Mucosa of descending colon (tissue), 3 donors: ENCODE results near the gene SLC7A14. TPM values are rescaled to one million over a fixed set of nuclear protein-coding genes. Genes with fewer than 3 reads are reported as not detected.

Experiments used
- ATAC-seq: fragments of 200-7000 bp; cut with Tn5 transposase; one replicate; pipeline ENCODE4 v1.9.1; 2020; ENCODE audit warnings: mild to moderate bottlenecking, moderate library complexity
- DNase-seq, 3 donors: peaks; one replicate each; pipeline ENCODE4 v3.0.0-alpha.2; 2020
- H3K36me3 ChIP-seq: fragments of 200-600 bp; one replicate; pipeline ENCODE4 v1.8.0; 2021; ENCODE audit warnings: low read depth, mild to moderate bottlenecking
- H3K4me1 ChIP-seq: fragments of 200-600 bp; one replicate; pipeline ENCODE4 v1.8.0; 2021; ENCODE audit warnings: low read depth, mild to moderate bottlenecking
- H3K4me3 ChIP-seq: fragments of 200-600 bp; one replicate; pipeline ENCODE4 v1.8.0; 2021; ENCODE audit warnings: mild to moderate bottlenecking
- H3K9me3 ChIP-seq: fragments of 200-600 bp; one replicate; pipeline ENCODE4 v1.8.0; 2021; ENCODE audit warnings: mild to moderate bottlenecking
- intact Hi-C, 2 donors: fragments of 100-400 bp; cut with DNase I in 1 of 2; cut with micrococcal nuclease in 1 of 2; formaldehyde crosslinking; loops; one replicate each; pipeline versions ENCODE4 v1.11.0 to v1.11.1; 2022; cut with DNase I, micrococcal nuclease
- total RNA-seq, 3 donors: library from RNA; stranded (reverse); fragmentation: NEBNext Ultra II Directional in 2 of 3; extraction: Animal tissue kit (Norgen Biotek cat#: 25700) in 2 of 3; gene quantifications; one replicate each; pipeline versions ENCODE4 v1.2.1 to v1.2.4, GENCODE V29; 2021 to 2023
- TF ChIP-seq, protein P1 (sequence below): fragments of 200-600 bp; IDR thresholded peaks from one replicate; pipeline ENCODE4 v1.8.0; 2022; ENCODE audit warnings: antibody characterized with exemption, mild to moderate bottlenecking
- donor health status: DM: no; HTN: no; CAD: no; lungs with moderate emphysema.
- donor health status: DM: no; HTN: no; CAD: no.
- donor health status: DM: no; HTN: yes; CAD: no.

The SLC7A14 gene
- total RNA-seq, 3 donors from 2014 or later: 0.26 to 2.9 (median 0.29) TPM

DNA sequence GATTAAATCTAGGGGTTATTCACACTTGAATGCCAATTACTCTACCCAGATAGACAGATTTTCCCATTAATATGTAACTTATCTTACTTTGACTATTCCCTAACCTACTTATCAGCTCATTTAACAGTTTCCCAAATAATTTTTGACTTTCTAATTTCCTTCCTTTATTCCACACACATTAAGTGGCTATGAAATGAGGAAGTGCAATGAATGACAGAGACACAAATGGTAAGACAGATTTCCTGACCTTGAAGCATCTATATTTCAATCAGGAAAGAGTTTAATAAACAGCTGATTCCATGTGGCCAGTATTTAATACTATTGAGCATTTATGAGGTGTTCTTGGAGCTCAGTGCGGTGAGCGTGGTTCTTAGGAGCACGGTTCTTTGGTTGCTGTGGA is 78.8 kb downstream of the SLC7A14 start:
- no peak for ATAC-seq
- Histone ChIP-seq H3K4me1 (no peaks in the 10 kb centered on the region), H3K9me3 (no peaks in the 10 kb centered on the region), H3K4me3 (no peak overlapping the region), H3K36me3 (no peaks in the 10 kb centered on the region)
- intact Hi-C loops: no loop called here
- TF ChIP-seq, protein P1, sequence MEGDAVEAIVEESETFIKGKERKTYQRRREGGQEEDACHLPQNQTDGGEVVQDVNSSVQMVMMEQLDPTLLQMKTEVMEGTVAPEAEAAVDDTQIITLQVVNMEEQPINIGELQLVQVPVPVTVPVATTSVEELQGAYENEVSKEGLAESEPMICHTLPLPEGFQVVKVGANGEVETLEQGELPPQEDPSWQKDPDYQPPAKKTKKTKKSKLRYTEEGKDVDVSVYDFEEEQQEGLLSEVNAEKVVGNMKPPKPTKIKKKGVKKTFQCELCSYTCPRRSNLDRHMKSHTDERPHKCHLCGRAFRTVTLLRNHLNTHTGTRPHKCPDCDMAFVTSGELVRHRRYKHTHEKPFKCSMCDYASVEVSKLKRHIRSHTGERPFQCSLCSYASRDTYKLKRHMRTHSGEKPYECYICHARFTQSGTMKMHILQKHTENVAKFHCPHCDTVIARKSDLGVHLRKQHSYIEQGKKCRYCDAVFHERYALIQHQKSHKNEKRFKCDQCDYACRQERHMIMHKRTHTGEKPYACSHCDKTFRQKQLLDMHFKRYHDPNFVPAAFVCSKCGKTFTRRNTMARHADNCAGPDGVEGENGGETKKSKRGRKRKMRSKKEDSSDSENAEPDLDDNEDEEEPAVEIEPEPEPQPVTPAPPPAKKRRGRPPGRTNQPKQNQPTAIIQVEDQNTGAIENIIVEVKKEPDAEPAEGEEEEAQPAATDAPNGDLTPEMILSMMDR: no peak
- no peak for DNase-seq

DNA sequence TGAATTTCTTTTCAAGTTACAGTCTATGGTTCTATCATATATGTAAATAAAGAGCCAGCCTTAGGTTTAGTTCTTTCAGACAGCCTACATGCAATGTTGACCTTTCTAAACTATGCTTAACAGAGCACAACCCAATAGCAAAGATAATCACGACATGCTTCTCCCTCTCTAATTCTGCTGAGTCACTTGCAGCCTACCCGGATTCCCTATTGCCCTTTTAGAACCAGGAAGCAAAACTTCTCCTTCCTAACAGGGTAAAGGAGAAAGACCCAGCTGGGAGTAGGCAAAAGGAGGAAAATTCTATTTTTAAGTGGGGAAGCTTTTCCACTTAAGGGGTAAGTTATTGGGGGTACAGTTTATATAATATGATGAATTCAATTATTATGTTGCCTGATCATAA is 79.3 kb downstream of the SLC7A14 start:
- ATAC-seq (peak; percentile 57), DNase-seq (no peak)
- TF ChIP-seq, protein P1: no peak
- no peaks in the 10 kb centered on the region for H3K36me3 ChIP-seq
- no peaks in the 10 kb centered on the region for H3K4me1 ChIP-seq
- no peaks in the 10 kb centered on the region for H3K9me3 ChIP-seq
- H3K4me3 ChIP-seq: no peak overlapping the region
- intact Hi-C loops: no loop called here

DNA sequence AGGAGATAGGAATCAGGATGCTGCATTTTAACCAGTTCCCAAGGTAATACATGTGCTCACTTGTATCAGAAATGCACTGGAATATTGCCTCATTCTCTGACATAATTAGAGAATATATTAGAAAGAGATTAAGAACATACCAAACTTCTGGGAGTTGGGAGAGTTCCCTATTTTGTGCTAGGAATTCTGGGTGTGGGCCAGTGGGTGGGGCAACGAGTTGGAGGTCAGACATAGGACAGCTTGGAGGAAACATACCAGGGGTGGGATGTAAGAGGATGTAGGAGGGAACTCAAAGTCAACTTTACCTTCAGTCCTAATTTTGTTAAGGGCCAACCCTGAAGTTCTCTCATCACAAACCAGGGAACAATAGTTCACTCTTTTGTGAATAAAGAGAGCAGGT is 83.6 kb downstream of the SLC7A14 start:
- Histone ChIP-seq H3K9me3 (no peaks in the 10 kb centered on the region), H3K4me3 (no peak overlapping the region), H3K4me1 (no peaks in the 10 kb centered on the region), H3K36me3 (no peaks in the 10 kb centered on the region)
- ATAC-seq (no peak), DNase-seq (peak in 1 of 3 donors; percentile 6)
- TF ChIP-seq, protein P1: no peak
- intact Hi-C loops: no loop called here

DNA sequence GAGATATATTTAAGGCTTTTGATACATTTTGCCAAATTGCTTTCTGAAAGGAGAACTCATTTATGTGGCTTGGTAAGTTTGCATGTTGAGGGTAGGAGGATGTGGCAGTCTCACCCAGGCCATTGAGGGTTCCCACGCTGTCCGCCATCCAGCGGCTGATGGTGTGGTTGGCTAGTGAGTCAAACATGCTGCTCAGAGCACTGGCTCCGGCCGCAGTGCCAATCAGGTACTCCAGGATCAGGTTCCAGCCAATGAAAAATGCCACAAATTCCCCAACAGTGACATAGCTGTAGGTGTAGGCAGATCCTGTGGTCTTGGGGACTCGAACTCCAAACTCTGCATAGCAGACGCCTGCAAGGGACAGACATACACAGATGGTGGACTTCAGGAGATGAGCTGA is 84.9 kb downstream of the SLC7A14 start:
- TF ChIP-seq, protein P1: no peak
- H3K9me3 ChIP-seq: no peaks in the 10 kb centered on the region
- ATAC-seq (no peak), DNase-seq (no peak)
- no peak overlapping the region for H3K4me3 ChIP-seq
- no peaks in the 10 kb centered on the region for H3K4me1 ChIP-seq
- no peaks in the 10 kb centered on the region for H3K36me3 ChIP-seq
- intact Hi-C loops: no loop called here

DNA sequence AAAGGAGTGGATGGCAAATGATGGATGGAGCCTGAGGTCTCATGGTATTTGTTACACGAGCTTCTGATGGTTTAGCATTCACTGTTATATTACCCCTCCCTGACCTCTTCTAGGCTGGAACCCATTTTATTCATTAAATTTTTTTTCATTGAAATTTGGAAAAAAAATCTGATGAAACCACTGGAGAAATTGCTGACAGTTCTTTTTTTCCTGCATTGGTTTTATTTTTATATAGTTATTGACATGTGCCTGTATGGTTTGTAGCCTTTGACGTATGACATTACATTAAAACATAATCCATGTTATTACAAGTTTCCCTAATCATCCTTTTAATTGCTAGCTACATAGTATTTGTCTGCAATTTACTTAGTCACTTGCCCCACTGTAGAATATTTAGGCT is 85.4 kb downstream of the SLC7A14 start:
- H3K4me3 ChIP-seq: no peak overlapping the region
- H3K36me3 ChIP-seq: no peaks in the 10 kb centered on the region
- DNase-seq (no peak), ATAC-seq (no peak)
- no peaks in the 10 kb centered on the region for H3K9me3 ChIP-seq
- intact Hi-C loops: no loop called here
- TF ChIP-seq, protein P1: no peak
- no peaks in the 10 kb centered on the region for H3K4me1 ChIP-seq

DNA sequence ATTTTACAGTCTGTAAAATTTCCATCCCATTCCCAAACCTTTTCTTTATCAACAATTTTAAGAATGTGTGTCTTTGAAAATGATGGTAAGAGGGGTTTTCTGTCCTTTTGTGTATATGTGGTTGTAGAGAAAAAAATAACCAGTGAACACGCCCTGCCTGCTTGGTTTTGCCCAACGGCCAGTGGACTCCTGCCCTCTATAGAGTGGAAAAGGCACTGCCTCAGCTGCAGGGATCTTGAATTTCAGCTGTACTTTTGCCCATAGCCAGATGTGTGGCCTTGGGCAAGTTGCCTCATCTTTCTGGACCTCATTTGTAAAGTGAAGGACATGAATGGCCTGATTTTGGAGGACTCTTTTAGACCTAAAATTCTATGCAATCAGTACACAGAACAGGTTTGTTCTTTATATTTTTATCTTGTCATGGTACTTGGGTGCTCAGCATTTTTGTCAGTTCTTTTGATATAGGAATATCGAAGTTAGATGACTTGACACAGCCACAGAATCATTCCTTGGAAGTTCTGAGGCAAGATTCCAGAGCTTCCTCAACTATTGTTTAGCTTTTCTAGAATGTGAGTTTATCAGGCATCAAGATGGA is 86.2 kb downstream of the SLC7A14 start:
- TF ChIP-seq, protein P1: peak; percentile 29
- intact Hi-C loops: no loop called here
- peak in 2 of 3 donors; percentile 29 to 34 for DNase-seq
- Histone ChIP-seq H3K4me3 (no peak overlapping the region), H3K4me1 (no peaks in the 10 kb centered on the region), H3K9me3 (no peaks in the 10 kb centered on the region), H3K36me3 (no peaks in the 10 kb centered on the region)
- ATAC-seq: peak; percentile 55
